ENCODE measurements around the gene ZNF445.
"Not testable (repeated sequence)": the region's sequence is repeated elsewhere in the genome, so short reads cannot be mapped to it uniquely, and the experiment has no call there.

Gene ZNF445

DNA sequence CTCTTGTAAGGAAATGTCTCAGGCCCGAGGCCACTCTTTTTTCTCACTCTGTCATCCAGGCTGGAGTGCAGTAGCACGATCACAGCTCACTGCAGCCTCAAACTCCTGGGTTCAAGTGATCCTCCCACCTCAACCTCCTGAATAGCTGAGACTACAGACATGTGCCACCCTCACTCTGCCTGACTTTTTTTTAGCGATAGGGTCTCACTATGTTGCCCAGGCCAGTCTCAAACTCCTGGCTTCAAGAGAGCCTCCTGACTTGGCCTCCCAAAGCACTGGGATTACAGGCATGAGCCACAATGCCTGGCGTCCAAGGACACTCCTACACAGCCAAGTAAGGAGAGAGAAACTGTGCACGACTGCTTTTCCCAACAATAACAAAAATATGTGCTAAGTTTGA lies 7.6 kb downstream of the ZNF445 start:
- no peaks in the 10 kb centered on the region; the same call in 1 of the 2 replicates for H3K36me3 ChIP-seq
- H3K4me1 ChIP-seq, result no peaks in the 10 kb centered on the region
- no peak overlapping the region for H3K4me3 ChIP-seq (ENCODE audit: low read depth, low read length)
- H3K9me3 ChIP-seq, result no peaks in the 10 kb centered on the region
- H3K27me3 ChIP-seq, result no peaks in the 10 kb centered on the region
- TF ChIP-seq, protein P1, sequence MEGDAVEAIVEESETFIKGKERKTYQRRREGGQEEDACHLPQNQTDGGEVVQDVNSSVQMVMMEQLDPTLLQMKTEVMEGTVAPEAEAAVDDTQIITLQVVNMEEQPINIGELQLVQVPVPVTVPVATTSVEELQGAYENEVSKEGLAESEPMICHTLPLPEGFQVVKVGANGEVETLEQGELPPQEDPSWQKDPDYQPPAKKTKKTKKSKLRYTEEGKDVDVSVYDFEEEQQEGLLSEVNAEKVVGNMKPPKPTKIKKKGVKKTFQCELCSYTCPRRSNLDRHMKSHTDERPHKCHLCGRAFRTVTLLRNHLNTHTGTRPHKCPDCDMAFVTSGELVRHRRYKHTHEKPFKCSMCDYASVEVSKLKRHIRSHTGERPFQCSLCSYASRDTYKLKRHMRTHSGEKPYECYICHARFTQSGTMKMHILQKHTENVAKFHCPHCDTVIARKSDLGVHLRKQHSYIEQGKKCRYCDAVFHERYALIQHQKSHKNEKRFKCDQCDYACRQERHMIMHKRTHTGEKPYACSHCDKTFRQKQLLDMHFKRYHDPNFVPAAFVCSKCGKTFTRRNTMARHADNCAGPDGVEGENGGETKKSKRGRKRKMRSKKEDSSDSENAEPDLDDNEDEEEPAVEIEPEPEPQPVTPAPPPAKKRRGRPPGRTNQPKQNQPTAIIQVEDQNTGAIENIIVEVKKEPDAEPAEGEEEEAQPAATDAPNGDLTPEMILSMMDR (IDR thresholded peaks at IDR 0.05; ENCODE audit: low read depth, low read length), result no peak
- DNase-seq, result no peak

DNA sequence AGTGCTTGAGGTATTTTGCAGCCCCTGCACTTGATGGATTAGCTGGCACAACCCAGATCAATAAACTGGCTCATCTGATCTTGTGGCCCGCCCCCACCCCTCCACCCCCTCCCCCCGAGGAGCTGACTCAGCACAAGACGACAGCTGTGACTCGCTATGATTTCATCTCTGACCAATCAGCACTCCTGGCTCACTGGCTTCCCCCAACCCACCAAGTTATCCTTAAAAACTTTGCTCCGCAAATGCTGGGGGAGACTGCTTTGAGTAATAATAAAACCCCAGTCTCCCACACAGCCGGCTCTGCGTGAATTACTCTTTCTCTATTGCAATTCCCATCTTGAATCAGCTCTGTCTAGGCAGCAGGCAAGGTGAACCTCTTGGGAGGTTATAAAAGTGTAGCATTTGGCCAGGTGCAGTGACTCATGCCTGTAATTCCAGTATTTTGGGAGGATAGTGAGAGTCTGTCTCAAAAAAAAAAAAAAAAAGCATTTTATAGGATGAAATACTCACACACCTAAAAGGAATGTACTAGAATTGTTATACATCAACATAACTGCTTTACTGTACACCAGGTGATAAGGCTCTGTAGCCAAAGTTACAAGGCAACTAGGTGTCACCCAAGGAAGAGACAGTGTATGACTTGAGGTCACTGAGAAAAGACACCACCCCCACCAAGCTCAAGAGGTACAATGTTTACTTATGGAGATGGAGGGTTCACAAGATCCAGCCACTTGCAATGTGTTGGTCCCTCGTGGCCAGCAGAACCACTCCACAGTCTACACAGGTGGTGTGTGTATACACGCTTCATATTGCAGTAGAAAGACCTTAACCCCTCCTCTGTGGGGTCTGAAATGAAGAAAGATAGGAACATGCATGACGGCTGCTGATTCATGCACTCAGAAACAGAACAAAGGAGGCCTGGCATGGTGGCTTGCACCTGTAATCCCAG lies 8.6 kb downstream of the ZNF445 start:
- Histone ChIP-seq H3K9me3 (no peaks in the 10 kb centered on the region), H3K4me3 (ENCODE audit: low read depth, low read length) (no peak overlapping the region), H3K27me3 (no peaks in the 10 kb centered on the region), H3K4me1 (no peaks in the 10 kb centered on the region), H3K36me3 (no peaks in the 10 kb centered on the region; the same call in 1 of the 2 replicates)
- TF ChIP-seq, protein P1 (IDR thresholded peaks at IDR 0.05; ENCODE audit: low read depth, low read length), result no peak
- no peak for DNase-seq

- not testable (repeated sequence) for H3K9me3 ChIP-seq; H3K4me3 ChIP-seq (ENCODE audit: low read depth, low read length); H3K4me1 ChIP-seq; H3K36me3 ChIP-seq; DNase-seq; H3K27me3 ChIP-seq
These were observed 9.4 kb downstream of the ZNF445 start for GRCh38 chr3:44468099-44468537.

GRCh38 chr3:44467241-44467640 lies 10.2 kb downstream of the ZNF445 start:
- TF ChIP-seq, protein P1 (IDR thresholded peaks at IDR 0.05; ENCODE audit: low read depth, low read length), result no peak

DNA sequence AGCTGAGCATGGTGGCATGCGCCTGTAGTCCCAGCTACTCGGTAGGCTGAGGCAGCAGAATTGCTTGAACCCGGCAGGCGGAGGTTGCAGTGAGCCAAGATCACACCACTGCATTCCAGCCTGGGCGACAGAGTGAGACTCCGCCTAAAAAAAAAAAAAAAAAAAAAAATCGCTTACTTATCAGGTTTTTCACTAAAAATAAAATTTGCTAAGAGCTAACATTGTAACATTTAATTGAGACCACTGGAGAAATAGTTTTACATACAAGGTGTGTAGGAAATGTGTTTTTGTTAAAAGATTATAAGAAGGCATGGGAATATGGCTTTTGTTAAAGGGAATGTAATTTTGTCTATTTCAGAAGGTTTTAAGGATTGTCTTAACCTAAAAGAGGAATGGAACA lies 12.6 kb downstream of the ZNF445 start:
- DNase-seq; H3K9me3 ChIP-seq; H3K4me1 ChIP-seq; H3K4me3 ChIP-seq (ENCODE audit: low read depth, low read length); H3K36me3 ChIP-seq; H3K27me3 ChIP-seq: not testable (repeated sequence)

More at GRCh38 chr3:44467241-44467640, 10.2 kb downstream of the ZNF445 start:
- no peaks in the 10 kb centered on the region for H3K4me1 ChIP-seq
- no peak for DNase-seq
- H3K27me3 ChIP-seq, result no peaks in the 10 kb centered on the region
- H3K4me3 ChIP-seq (ENCODE audit: low read depth, low read length), result no peak overlapping the region
- no peaks in the 10 kb centered on the region for H3K9me3 ChIP-seq
- H3K36me3 ChIP-seq, result no peaks in the 10 kb centered on the region; the same call in 1 of the 2 replicates

DNA sequence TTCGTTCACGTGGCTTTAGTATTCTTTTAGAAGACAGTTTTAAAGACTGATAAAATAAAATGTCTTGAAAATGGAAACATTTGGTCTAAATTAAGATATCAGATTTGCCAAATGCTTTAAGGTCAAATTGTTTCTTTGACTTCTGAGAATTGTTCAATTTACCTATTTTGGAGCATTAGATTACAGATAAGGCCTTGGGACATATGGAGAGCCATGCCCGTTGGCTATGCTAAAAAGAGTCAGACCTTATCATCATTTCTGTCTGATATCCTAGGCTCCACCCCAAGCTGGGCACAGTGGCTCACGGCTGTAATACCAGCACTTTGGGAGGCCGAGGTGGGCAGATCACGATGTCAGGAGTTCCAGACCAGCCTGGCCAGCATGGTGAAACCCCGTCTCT lies 13.0 kb downstream of the ZNF445 start:
- DNase-seq, result no peak
- Histone ChIP-seq H3K36me3 (no peaks in the 10 kb centered on the region), H3K9me3 (no peaks in the 10 kb centered on the region), H3K4me3 (ENCODE audit: low read depth, low read length) (no peak overlapping the region), H3K27me3 (no peaks in the 10 kb centered on the region), H3K4me1 (no peaks in the 10 kb centered on the region)
- TF ChIP-seq, protein P1 (IDR thresholded peaks at IDR 0.05; ENCODE audit: low read depth, low read length), result no peak

- H3K4me3 ChIP-seq (ENCODE audit: low read depth, low read length); H3K9me3 ChIP-seq; DNase-seq; H3K4me1 ChIP-seq; H3K27me3 ChIP-seq; H3K36me3 ChIP-seq: not testable (repeated sequence)
These were observed 17.4 kb downstream of the ZNF445 start for GRCh38 chr3:44460050-44460449.

All from BE2C (cell line).